Activated CD8-positive, alpha-beta memory T cell treated with anti-CD3 and anti-CD28 coated beads for 24 hours (primary cell): ENCODE results near the gene IL1RL2.

ENCODE experiments used
- DNase-seq: peaks from one replicate; pipeline ENCODE4 v3.0.0-alpha.2; 2020

The IL1RL2 gene

DNA sequence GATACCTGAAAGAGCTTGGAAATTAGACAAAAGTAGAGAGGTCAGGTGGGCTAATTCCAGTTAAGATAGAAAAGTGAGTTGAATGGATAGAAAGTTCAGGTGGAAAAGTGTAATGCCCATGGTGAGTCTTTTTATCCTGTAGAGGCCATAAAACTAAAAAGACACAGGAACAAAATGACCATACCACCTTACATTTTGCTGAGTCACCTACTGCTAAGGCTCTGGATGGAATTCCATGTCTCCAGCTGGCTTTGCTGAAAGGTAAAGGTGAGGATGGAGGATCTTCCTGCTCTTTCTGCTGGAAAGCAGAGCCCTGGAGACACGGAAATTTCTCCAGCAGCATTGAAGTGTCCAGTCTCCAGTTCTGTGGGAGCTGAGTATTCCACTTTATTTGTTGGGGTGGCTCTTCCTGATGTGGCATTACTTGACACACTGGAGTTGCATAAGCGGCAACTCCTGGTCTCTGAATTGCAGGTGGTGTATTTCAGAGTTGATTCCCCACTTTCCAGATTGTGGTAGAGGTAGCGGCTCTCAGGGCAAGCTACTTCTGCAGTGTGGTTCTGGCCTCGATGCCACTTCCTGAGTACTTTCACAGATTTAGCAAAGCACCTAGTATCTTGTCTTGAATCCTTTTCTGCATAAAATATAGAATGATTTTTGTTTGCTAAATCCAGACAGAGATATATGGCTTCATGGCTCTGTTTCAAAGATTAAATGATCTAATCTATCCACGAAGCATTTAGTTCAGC lies 10.7 kb downstream of the IL1RL2 start:
- no peak for DNase-seq

DNA sequence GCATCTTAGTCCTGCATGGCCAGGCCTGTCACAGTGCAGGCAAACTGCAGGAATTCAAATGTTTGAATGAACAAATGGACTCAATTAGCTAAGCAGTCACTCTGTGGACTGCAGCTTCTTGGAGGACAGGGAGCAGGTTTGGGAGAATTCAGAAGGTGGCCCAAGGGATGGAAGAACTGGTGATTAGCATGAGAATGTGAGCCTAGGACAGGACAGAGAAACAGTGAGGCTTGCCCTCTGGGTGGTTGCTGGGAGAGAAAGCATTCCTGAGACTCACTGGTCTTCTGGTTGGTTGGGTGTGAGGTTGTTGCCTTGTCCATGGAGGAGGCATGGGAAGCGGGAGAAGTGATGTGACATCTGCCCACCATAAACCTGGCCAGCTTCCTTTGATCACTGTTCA lies 13.7 kb downstream of the IL1RL2 start:
- DNase-seq = no peak

DNA sequence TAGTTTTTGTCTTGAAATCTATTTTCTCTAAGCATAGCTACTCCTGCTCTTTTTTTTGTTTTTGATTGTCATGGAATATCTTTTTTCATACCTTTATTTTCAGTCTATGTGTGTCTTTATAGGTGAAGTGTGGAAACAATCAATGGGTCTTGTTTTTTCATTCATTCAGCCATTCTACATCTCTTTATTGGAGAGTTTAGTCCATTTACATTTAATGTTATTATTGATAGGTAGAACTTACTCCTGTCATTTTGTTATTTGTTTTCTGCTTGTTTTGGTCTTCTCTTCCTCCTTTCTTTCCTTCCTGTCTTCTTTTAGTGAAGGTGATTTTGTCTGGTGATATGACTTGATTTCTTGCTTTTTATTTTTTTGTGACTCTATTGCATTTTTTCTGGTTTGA lies 17.8 kb downstream of the IL1RL2 start:
- DNase-seq = no peak

DNA sequence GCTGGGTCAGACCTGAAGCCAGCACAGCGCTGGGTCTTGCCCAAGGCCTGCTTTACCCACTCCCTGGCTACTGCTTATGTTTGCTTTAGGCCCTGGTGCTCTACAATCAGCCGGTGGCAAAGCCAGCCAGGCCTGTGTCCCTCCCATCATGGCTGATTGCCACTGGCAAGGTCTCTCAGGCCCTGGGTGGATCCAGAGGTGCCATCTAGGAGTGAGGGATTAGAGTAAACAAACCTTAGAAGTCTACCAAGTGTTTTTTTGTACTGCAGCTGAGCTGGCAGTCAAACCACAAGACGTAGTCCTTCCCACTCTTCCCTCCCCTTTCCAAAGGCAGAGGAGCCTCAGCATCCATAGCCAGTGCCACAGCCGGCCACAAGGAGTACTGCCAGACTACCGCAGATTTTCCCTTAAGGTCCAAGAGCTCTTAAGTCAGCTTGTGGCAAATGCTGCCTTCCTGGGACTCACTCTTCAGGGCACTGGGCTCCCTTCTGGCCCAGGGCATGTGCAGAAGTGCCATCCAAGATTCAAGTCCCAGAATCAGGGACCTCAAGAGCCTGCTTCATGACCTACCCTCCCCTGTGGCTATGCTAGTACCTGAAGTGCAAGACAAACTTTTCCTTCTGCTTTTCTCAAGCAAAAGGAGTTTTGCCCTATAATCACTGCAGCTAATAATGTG lies 20.0 kb downstream of the IL1RL2 start:
- DNase-seq = no peak

DNA sequence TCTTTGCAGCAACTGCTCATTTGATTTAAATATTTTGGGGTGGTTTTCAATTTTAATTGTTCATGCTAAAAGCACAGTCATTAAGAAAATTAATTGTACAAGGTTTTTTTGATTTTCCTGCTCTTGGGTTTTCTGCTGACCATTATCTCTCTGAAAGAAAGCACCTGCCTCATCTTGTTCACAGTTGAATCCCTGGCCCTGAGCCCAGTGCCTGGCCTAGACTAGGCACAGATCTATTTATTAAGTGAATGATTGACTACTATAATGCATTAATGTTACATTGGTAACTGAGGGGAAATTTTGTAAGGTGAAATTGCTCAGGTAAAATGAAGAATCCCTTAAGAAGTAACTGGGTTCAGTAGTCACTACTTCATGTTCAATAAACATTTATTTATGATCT lies 22.0 kb downstream of the IL1RL2 start:
- DNase-seq = no peak

- DNase-seq = no peak
Observed at GRCh38 chr2:102209474-102209873, 22.7 kb downstream of the IL1RL2 start.

DNA sequence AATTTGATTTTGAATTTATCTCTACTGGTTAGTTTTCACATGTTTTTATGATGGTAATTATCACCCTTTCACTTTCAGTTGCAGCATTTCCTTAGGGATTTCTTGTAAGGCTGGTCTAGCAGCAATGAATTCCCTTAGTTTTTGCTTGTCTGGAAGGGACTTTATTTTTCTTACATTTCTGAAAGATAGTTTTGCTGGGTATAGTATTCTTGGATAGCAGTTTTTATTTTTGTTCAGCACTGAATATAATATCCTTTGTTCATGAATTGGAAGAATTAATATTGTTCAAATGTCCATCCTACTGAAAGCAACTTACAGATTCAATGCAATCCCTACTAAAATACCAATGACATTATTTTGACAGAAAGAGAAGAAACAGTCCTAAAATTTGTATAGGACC lies 30.2 kb downstream of the IL1RL2 start:
- DNase-seq = no peak

- no peak for DNase-seq
Observed at GRCh38 chr2:102224824-102225739, 38.3 kb downstream of the IL1RL2 start.

DNA sequence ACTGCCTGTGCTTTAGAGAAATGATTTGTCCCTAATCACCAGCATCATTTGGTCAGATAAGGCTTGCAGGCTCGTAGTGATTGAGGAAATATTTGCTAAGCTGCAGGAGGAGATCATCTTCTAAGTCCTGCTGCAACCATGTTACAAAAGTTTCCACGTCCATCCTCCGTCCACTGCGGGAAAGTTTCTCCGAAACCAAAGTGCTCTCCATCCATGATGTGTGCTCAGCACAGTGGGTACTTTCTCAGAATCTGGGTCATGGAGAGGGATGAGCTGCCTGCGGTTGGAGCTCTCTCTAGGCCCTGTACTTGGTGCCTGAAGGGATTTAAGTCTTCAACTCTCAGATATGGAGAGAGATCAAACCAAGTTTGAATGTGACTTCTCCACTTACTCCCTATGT lies 39.3 kb downstream of the IL1RL2 start:
- DNase-seq = no peak

GRCh38 chr2:102226612-102227391 lies 40.0 kb downstream of the IL1RL2 start:
- no peak for DNase-seq

DNA sequence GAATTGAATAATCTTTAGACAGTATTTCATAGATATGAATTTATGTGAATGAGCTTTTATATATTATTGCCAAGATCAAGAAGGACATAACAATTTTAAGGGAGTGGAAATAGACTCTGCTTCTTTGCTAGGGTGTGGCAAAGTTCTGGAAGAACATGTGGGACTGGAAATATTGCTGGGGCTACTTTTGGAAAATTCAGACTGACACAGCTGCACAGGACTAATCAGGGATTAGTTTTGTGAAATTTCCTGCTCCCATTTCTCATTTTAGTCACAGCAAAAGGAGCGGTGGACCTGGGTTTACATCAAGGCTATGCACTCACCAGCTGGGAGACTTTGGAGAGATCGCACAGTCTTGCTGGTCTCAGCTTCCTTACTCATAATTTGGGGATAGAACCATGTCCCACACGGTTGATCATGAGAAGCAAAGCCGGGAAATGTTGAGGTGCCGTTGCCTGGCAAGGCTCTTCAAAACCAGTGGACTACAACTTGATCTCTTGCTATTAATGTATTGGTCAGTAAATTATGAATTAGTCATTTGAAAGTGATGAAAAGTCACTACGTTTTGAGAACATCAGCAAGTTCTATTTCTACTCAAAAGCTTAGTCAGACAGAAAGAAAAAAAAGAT lies 42.4 kb downstream of the IL1RL2 start:
- DNase-seq = no peak

- DNase-seq = no peak
Observed at GRCh38 chr2:102230410-102230909, 43.6 kb downstream of the IL1RL2 start.

GRCh38 chr2:102233132-102233884 lies 46.5 kb downstream of the IL1RL2 start:
- DNase-seq = peak; percentile 54

DNA sequence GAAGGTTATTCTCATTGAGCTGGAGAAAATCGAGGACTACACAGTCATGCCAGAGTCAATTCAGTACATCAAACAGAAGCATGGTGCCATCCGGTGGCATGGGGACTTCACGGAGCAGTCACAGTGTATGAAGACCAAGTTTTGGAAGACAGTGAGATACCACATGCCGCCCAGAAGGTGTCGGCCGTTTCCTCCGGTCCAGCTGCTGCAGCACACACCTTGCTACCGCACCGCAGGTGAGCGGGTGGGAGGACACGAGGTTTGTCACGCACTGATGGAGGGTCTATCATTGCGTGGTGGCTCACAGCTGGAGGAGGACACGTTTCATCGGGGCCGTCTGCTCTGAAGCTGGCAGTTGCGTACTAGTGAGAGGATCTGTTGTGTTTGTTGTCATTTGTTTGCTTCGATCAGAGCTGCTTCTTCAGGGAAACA lies 48.2 kb downstream of the IL1RL2 start:
- DNase-seq = peak; percentile 56

GRCh38 chr2:102235491-102235890 lies 48.7 kb downstream of the IL1RL2 start:
- DNase-seq = peak; percentile 67

DNA sequence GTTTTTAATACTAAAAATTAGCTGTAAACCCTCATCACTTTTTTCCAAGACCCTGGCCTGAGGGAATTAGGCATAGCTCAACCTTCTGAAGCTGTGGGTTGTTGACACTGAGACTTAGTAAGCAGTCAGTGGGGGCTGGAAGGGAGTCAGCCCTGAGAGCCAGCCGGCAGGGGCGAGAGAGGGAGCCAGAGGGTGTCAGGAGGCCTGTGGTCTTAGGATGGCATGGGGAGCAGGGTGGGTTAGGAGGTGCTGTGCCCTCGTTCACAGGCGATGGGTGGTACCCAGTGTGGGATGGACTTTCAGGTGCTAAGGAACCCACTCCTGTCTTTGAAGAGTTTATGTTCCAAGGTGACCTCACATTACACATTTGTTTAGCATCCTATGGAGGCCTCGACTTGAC lies 49.3 kb downstream of the IL1RL2 start:
- peak; percentile 54 for DNase-seq

- DNase-seq = no peak
Observed at GRCh38 chr2:102237176-102237575, 50.4 kb downstream of the IL1RL2 start.

DNA sequence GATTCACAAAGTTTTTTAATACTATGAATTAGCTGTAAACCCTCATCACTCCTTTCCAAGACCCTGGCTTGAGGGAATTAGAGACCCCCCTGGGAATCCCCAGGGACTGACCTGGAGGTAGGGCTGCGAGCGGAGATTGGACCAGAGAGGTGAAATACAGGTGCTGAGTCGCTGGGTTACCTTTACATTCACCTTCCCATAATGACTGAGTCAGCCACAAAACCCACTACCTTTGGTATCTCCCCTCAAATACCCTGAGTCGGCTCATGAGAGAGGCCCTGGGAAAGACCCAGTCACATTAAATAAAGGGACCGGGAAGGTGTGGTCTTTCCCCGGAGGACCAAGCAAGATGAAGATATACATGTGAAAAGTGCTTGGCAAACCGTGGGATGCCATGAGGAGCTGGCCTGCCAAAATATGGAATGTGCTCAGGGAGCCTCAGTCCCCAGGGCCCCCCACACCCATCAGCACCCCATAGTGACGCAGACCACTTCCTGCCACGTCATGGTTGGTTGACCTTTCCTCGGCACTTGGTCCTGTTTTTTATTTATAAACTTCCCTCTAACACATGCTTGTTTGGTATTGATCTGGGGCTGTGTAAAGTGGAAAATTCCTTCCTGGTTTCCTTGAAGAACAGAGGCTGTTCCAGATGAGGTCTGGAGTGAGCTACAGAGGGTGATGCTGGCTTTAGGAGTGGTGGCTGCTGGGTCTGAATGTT lies 51.4 kb downstream of the IL1RL2 start:
- peak; percentile 64 for DNase-seq

DNA sequence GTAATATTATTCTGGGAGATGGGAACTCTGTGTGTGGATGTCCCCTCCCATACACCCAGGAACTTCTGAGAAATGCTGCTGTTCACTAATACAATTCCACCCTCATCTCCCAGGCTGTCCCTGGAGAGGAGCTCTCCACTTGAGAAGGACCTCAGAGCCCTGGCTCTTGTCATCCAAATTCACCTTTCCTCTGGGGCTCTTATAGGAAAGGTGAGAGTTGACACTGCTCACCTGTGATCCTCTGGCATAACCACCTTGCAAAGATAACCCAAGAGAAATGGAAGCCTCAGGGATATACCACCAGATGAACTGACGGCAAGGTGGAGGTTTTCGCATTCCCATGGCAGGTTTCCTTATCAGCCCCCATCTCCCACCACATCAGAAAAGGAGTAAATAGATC lies 52.0 kb downstream of the IL1RL2 start:
- peak; percentile 58 for DNase-seq

DNA sequence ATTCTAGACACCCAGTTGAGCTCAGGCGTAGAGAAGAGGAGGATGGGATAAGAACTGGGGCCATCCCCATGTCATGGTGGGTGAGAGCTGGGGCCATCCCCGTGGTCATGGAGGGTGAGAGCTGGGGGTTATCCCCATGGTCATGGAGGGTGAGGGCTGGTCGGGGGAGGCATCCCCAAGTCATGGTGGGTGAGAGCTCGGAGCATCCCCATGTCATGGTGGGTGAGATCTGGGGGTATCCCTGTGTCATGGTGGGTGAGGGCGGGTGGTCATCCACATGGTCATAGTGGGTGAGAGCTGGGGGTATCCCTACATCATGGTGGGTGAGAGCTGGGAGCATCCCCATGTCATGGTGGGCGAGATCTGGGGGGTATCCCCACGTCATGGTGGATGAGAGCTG lies 52.5 kb downstream of the IL1RL2 start:
- peak; percentile 54 for DNase-seq
